ENCODE results near the gene RFX7. TPM values are rescaled to one million over a fixed set of nuclear protein-coding genes. Genes with fewer than 3 reads are reported as not detected.
A peak's percentile ranks its signal among the peaks of the same experiment; 100 is the strongest.
"Not testable (repeated sequence)": the region's sequence is repeated elsewhere in the genome, so short reads cannot be mapped to it uniquely, and the experiment has no call there.

Gene RFX7
- total and polyA plus RNA-seq, 2 donors: 5.9 to 7.7 TPM

- Histone ChIP-seq H3K27ac (ENCODE audit: low read depth in 1 of 2, low read length in 1 of 2) (no peak overlapping the region), H3K4me1 (ENCODE audit: control insufficient read depth in 2 of 2, insufficient read depth in 2 of 2, low read length in 2 of 2) (no peaks in the 10 kb centered on the region), H3K9me3 (ENCODE audit: control insufficient read depth in 2 of 2, insufficient read depth in 1 of 2, low read length in 1 of 2) (no peaks in the 10 kb centered on the region), H3K27me3 (ENCODE audit: control insufficient read depth in 2 of 2, insufficient read depth in 1 of 2, low read length in 1 of 2) (no peaks in the 10 kb centered on the region), H3K4me3 (ENCODE audit: low read length in 2 of 2) (no peak overlapping the region), H3K36me3 (ENCODE audit: control insufficient read depth in 2 of 2, insufficient read depth in 2 of 2, low read length in 1 of 2) (no peaks in the 10 kb centered on the region)
- WGBS: 86% methylated on average over 4 of the region's 4 CpGs
- no peak for DNase-seq (ENCODE audit: low read depth in 6 of 9, low spot score in 9 of 9)
Observed at GRCh38 chr15:56261854-56262509, 18.3 kb upstream of the RFX7 start.

DNA sequence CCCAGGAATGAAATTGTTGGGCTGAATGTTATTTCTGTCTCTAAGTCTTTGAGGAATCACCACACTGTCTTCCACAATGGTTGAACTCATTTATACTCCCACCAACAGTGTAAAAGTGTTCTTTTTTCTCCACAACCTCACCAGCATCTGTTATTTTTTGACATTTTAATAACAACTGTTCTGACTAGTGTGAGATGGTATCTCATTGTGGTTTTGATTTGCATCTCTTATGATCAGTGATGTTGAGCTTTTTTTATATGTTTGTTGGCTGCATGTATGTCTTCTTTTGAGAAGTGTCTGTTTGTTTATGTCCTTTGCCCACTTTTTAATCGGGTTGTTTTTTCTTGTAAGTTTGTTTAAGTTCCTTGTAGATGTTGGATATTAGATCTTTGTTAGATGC, 13.6 kb upstream of the RFX7 start:
- not testable (repeated sequence) for DNase-seq (ENCODE audit: low read depth in 6 of 9, low spot score in 9 of 9); H3K36me3 ChIP-seq (ENCODE audit: control insufficient read depth in 2 of 2, insufficient read depth in 2 of 2, low read length in 1 of 2); H3K27me3 ChIP-seq (ENCODE audit: control insufficient read depth in 2 of 2, insufficient read depth in 1 of 2, low read length in 1 of 2); H3K4me1 ChIP-seq (ENCODE audit: control insufficient read depth in 2 of 2, insufficient read depth in 2 of 2, low read length in 2 of 2); H3K4me3 ChIP-seq (ENCODE audit: low read length in 2 of 2); H3K9me3 ChIP-seq (ENCODE audit: control insufficient read depth in 2 of 2, insufficient read depth in 1 of 2, low read length in 1 of 2); H3K27ac ChIP-seq (ENCODE audit: low read depth in 1 of 2, low read length in 1 of 2)
- WGBS: 84% methylated on average over 1 of the region's 1 CpG

DNA sequence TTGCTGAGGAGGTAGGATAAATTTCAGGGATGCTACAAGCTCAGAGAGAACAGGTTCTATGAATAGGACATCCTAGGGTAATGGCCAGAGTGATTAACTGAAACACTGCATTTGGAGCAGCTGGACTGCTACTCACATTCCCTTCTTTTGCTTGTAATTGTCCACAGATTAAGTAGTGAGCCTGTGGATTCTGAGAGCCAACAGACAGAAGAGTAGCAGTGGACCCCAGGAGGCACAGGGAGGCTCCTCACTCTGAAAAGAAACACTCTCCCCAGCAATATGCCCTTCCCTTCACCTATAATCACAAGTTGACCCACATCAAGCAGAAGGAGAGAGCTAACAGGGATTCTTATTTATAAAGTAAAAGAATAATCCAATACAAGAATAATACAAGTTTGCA, 10.6 kb upstream of the RFX7 start:
- peaks cover 0 to 2% of the 10 kb centered on the region in 2 donors for H3K4me1 ChIP-seq (ENCODE audit: control insufficient read depth in 2 of 2, insufficient read depth in 2 of 2, low read length in 2 of 2)
- H3K9me3 ChIP-seq (ENCODE audit: control insufficient read depth in 2 of 2, insufficient read depth in 1 of 2, low read length in 1 of 2): no peaks in the 10 kb centered on the region
- H3K4me3 ChIP-seq (ENCODE audit: low read length in 2 of 2): no peak overlapping the region
- no peaks in the 10 kb centered on the region for H3K36me3 ChIP-seq (ENCODE audit: control insufficient read depth in 2 of 2, insufficient read depth in 2 of 2, low read length in 1 of 2)
- no peak for DNase-seq (ENCODE audit: low read depth in 6 of 9, low spot score in 9 of 9)
- H3K27me3 ChIP-seq (ENCODE audit: control insufficient read depth in 2 of 2, insufficient read depth in 1 of 2, low read length in 1 of 2): no peaks in the 10 kb centered on the region
- no peak overlapping the region for H3K27ac ChIP-seq (ENCODE audit: low read depth in 1 of 2, low read length in 1 of 2)

DNA sequence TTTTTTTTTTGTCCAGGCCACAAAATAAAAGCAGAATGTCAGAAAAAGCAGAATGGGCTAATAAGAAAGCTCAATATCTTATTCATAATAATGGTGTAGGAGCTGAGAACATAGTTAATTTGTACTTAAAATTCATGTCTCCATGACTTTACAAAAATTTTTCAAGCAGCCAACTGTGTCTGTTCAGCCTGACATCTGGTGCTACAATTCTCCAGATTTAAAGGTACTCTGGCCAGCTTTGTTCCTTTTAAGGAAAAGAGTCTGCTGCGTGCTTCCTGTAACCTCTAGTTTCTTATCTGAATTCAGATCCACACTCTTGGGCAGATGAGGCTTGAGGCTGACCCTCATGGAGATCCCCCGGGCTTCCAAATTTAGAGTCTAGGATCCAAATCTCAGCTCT, 8.7 kb upstream of the RFX7 start:
- no peaks in the 10 kb centered on the region for H3K9me3 ChIP-seq (ENCODE audit: control insufficient read depth in 2 of 2, insufficient read depth in 1 of 2, low read length in 1 of 2)
- no peaks in the 10 kb centered on the region for H3K27me3 ChIP-seq (ENCODE audit: control insufficient read depth in 2 of 2, insufficient read depth in 1 of 2, low read length in 1 of 2)
- peaks cover 0 to 2% of the 10 kb centered on the region in 2 donors for H3K4me1 ChIP-seq (ENCODE audit: control insufficient read depth in 2 of 2, insufficient read depth in 2 of 2, low read length in 2 of 2)
- no peak overlapping the region for H3K27ac ChIP-seq (ENCODE audit: low read depth in 1 of 2, low read length in 1 of 2)
- no peak for DNase-seq (ENCODE audit: low read depth in 6 of 9, low spot score in 9 of 9)
- 60% methylated on average over 2 of the region's 2 CpGs for WGBS
- no peaks in the 10 kb centered on the region for H3K36me3 ChIP-seq (ENCODE audit: control insufficient read depth in 2 of 2, insufficient read depth in 2 of 2, low read length in 1 of 2)
- no peak overlapping the region for H3K4me3 ChIP-seq (ENCODE audit: low read length in 2 of 2)

GRCh38 chr15:56251315-56252095, 7.8 kb upstream of the RFX7 start:
- WGBS: 95% methylated on average over 4 of the region's 4 CpGs
- no peaks in the 10 kb centered on the region for H3K9me3 ChIP-seq (ENCODE audit: control insufficient read depth in 2 of 2, insufficient read depth in 1 of 2, low read length in 1 of 2)
- DNase-seq (ENCODE audit: low read depth in 6 of 9, low spot score in 9 of 9): no peak

DNA sequence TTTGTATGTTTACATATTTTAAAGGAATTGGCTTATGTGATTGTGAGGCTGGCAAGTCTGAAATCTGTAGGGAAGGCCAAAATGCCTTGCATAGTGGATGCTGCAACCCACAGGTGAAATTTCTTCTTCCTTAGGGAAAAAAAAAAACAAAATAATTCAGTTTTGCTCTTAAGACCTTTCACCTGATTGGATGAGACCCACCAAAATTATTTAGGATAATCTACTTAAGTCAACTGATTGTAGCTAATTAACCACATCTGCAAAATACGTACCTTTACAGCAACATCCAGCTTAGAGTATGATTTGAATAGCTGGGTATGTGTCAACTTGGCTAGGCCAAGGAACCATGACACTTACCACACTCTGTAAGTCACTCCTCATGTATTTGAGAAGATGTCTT, 6.9 kb upstream of the RFX7 start:
- no peak for DNase-seq (ENCODE audit: low read depth in 6 of 9, low spot score in 9 of 9)
- H3K4me1 ChIP-seq (ENCODE audit: control insufficient read depth in 2 of 2, insufficient read depth in 2 of 2, low read length in 2 of 2): peaks cover 2 to 8% of the 10 kb centered on the region in 2 donors
- no peaks in the 10 kb centered on the region for H3K36me3 ChIP-seq (ENCODE audit: control insufficient read depth in 2 of 2, insufficient read depth in 2 of 2, low read length in 1 of 2)
- H3K9me3 ChIP-seq (ENCODE audit: control insufficient read depth in 2 of 2, insufficient read depth in 1 of 2, low read length in 1 of 2): no peaks in the 10 kb centered on the region
- H3K27ac ChIP-seq (ENCODE audit: low read depth in 1 of 2, low read length in 1 of 2): no peak overlapping the region
- 98% methylated on average over 1 of the region's 1 CpG for WGBS
- H3K4me3 ChIP-seq (ENCODE audit: low read length in 2 of 2): no peak overlapping the region
- H3K27me3 ChIP-seq (ENCODE audit: control insufficient read depth in 2 of 2, insufficient read depth in 1 of 2, low read length in 1 of 2): no peaks in the 10 kb centered on the region

More at GRCh38 chr15:56251315-56252095, 7.8 kb upstream of the RFX7 start:
- Histone ChIP-seq H3K4me1 (ENCODE audit: control insufficient read depth in 2 of 2, insufficient read depth in 2 of 2, low read length in 2 of 2) (peaks cover 0 to 2% of the 10 kb centered on the region in 2 donors), H3K27me3 (ENCODE audit: control insufficient read depth in 2 of 2, insufficient read depth in 1 of 2, low read length in 1 of 2) (no peaks in the 10 kb centered on the region), H3K27ac (ENCODE audit: low read depth in 1 of 2, low read length in 1 of 2) (no peak overlapping the region), H3K4me3 (ENCODE audit: low read length in 2 of 2) (no peak overlapping the region), H3K36me3 (ENCODE audit: control insufficient read depth in 2 of 2, insufficient read depth in 2 of 2, low read length in 1 of 2) (no peaks in the 10 kb centered on the region)

DNA sequence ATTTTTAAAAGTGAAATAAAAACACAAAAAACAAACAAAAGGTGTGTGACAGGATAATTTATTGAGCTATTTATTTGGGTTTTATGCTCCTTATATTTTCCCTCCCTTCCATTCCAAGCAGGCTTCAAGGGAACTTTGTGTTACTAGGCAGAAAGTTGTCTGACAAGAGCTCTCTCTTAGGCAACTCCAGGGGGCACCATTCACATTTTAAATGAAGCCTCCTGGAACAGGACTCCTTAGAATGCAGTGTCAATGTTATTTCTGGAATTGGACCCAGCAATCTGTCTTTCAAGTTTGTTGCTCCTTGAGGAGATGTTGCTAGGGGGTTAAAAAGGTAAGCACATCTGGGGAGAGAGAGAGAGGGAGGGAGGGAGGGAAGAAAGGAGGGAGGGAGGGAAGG, 5.4 kb upstream of the RFX7 start:
- peak in 2 of 9 donors; percentile 21 to 56 for DNase-seq (ENCODE audit: low read depth in 6 of 9, low spot score in 9 of 9)
- H3K27ac ChIP-seq (ENCODE audit: low read depth in 1 of 2, low read length in 1 of 2): no peak overlapping the region
- no peak overlapping the region for H3K4me3 ChIP-seq (ENCODE audit: low read length in 2 of 2)
- no peaks in the 10 kb centered on the region for H3K36me3 ChIP-seq (ENCODE audit: control insufficient read depth in 2 of 2, insufficient read depth in 2 of 2, low read length in 1 of 2)
- H3K9me3 ChIP-seq (ENCODE audit: control insufficient read depth in 2 of 2, insufficient read depth in 1 of 2, low read length in 1 of 2): no peaks in the 10 kb centered on the region
- peaks cover 13 to 21% of the 10 kb centered on the region in 2 donors for H3K4me1 ChIP-seq (ENCODE audit: control insufficient read depth in 2 of 2, insufficient read depth in 2 of 2, low read length in 2 of 2)
- no peaks in the 10 kb centered on the region for H3K27me3 ChIP-seq (ENCODE audit: control insufficient read depth in 2 of 2, insufficient read depth in 1 of 2, low read length in 1 of 2)

GRCh38 chr15:56248311-56248992, 4.8 kb upstream of the RFX7 start:
- WGBS: 91% methylated on average over 3 of the region's 3 CpGs
- H3K27ac ChIP-seq (ENCODE audit: low read depth in 1 of 2, low read length in 1 of 2): no peak overlapping the region
- no peaks in the 10 kb centered on the region for H3K36me3 ChIP-seq (ENCODE audit: control insufficient read depth in 2 of 2, insufficient read depth in 2 of 2, low read length in 1 of 2)
- H3K27me3 ChIP-seq (ENCODE audit: control insufficient read depth in 2 of 2, insufficient read depth in 1 of 2, low read length in 1 of 2): no peaks in the 10 kb centered on the region
- H3K4me1 ChIP-seq (ENCODE audit: control insufficient read depth in 2 of 2, insufficient read depth in 2 of 2, low read length in 2 of 2): peaks cover 13 to 21% of the 10 kb centered on the region in 2 donors
- H3K9me3 ChIP-seq (ENCODE audit: control insufficient read depth in 2 of 2, insufficient read depth in 1 of 2, low read length in 1 of 2): no peaks in the 10 kb centered on the region
- no peak overlapping the region for H3K4me3 ChIP-seq (ENCODE audit: low read length in 2 of 2)
- DNase-seq (ENCODE audit: low read depth in 6 of 9, low spot score in 9 of 9): no peak

- peaks cover 13 to 19% of the 10 kb centered on the region in 2 donors for H3K4me1 ChIP-seq (ENCODE audit: control insufficient read depth in 2 of 2, insufficient read depth in 2 of 2, low read length in 2 of 2)
- no peak for DNase-seq (ENCODE audit: low read depth in 6 of 9, low spot score in 9 of 9)
- no peaks in the 10 kb centered on the region for H3K27me3 ChIP-seq (ENCODE audit: control insufficient read depth in 2 of 2, insufficient read depth in 1 of 2, low read length in 1 of 2)
- H3K4me3 ChIP-seq (ENCODE audit: low read length in 2 of 2): no peak overlapping the region
- no peak overlapping the region for H3K27ac ChIP-seq (ENCODE audit: low read depth in 1 of 2, low read length in 1 of 2)
- H3K9me3 ChIP-seq (ENCODE audit: control insufficient read depth in 2 of 2, insufficient read depth in 1 of 2, low read length in 1 of 2): no peaks in the 10 kb centered on the region
- 95% methylated on average over 2 of the region's 2 CpGs for WGBS
- no peaks in the 10 kb centered on the region for H3K36me3 ChIP-seq (ENCODE audit: control insufficient read depth in 2 of 2, insufficient read depth in 2 of 2, low read length in 1 of 2)
Observed at GRCh38 chr15:56247266-56247665, 3.6 kb upstream of the RFX7 start.
